GM21723 (cell line): ENCODE measurements around the gene GPR6.

Experiments
- ATAC-seq: cut with Tn5 transposase; IDR thresholded peaks from one replicate; pipeline ENCODE4 v1.9.1; 2021; ENCODE audit warnings: mild to moderate bottlenecking, moderate library complexity; ENCODE audit not compliant: unreplicated experiment

The GPR6 gene

GRCh38 chr6:109998159-109998785 is 20.2 kb downstream of the GPR6 start:
- ATAC-seq, result no peak

DNA sequence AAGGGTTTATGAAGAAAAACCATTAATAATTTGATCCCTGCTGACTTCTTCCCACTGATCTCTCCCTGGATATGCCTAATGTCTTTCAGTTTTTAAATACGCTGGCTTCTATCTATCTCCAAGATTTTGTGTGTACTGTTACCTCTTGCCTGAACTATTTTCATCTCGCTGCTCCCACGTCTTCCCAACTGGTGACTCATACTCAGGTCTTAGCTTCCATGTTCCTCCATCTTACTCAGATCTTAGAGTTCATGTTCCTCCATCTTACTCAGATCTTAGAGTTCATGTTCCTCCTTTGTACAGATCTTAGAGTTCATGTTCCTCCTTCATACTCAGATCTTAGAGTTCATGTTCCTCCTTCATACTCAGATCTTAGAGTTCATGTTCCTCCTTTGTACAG is 21.6 kb downstream of the GPR6 start:
- no peak for ATAC-seq

GRCh38 chr6:110002676-110003075 is 24.6 kb downstream of the GPR6 start:
- no peak for ATAC-seq

GRCh38 chr6:110013386-110013785 is 35.3 kb downstream of the GPR6 start:
- ATAC-seq, result no peak

GRCh38 chr6:110015206-110015605 is 37.1 kb downstream of the GPR6 start:
- ATAC-seq, result no peak

GRCh38 chr6:110017306-110017705 is 39.2 kb downstream of the GPR6 start:
- no peak for ATAC-seq

DNA sequence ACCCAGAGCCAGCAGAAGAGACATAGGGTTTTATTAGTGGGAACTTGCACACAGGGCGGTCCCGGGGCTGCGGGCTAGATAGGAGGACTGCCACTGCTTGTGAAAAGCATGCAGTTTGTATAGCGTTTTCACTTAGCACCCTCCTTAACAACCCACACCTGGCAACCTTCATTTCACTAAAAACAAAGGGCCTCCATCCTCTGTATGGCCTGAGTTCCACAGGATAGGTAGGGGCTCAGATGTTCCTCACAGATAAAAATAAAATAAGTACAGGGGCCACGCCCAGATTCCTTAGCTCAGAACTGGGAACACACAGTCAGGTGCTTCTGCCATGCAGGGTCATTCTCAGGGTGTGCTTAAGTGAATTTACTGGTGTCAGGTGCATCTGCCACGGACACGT is 39.8 kb downstream of the GPR6 start:
- no peak for ATAC-seq

DNA sequence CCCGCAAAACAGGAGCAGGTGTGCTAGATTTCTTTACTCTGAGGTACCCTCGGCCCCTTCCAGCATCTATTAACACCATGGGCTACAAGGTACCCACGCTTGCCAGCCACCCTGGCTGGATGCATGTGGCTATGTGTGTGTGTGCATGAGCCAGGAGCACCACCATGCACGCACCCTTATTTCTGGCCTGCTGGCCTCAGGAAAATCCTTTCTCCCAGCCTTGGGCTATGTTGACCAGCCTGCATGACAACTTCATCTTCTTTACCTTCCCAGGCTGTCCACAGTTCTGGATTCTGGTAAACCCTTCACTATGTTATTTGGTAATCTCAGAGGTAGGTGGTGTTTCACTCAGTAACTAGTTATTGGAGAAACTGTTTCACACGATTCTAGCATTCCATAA is 40.4 kb downstream of the GPR6 start:
- ATAC-seq, result no peak

GRCh38 chr6:110020888-110021287 is 42.8 kb downstream of the GPR6 start:
- no peak for ATAC-seq

GRCh38 chr6:110029144-110029543 is 51.0 kb downstream of the GPR6 start:
- no peak for ATAC-seq
